Activated CD4-positive, alpha-beta T cell treated with anti-CD3 and anti-CD28 coated beads, Interleukin-2, amount 50 U/mL, for 4 hours (primary cell): ENCODE results near the gene ZNF496.
"Not testable (repeated sequence)": the region's sequence is repeated elsewhere in the genome, so short reads cannot be mapped to it uniquely, and the experiment has no call there.

Experiments used
- DNase-seq, 2 experiments: peaks; one replicate each; pipeline ENCODE4 v3.0.0-alpha.2; 2020

The ZNF496 gene

GRCh38 chr1:247291161-247291560, 40.5 kb downstream of the ZNF496 start:
- DNase-seq = no peak

GRCh38 chr1:247290576-247290975, 41.1 kb downstream of the ZNF496 start:
- DNase-seq = no peak

- not testable (repeated sequence) for DNase-seq
These were observed 42.3 kb downstream of the ZNF496 start for GRCh38 chr1:247289274-247289892.

- DNase-seq = no peak
These were observed 43.3 kb downstream of the ZNF496 start for GRCh38 chr1:247288341-247288740.

GRCh38 chr1:247287460-247287859, 44.2 kb downstream of the ZNF496 start:
- DNase-seq = no peak

- DNase-seq = no peak
These were observed 45.5 kb downstream of the ZNF496 start for GRCh38 chr1:247286134-247286670.

GRCh38 chr1:247281001-247281574, 50.6 kb downstream of the ZNF496 start:
- DNase-seq = no peak

GRCh38 chr1:247277191-247277590, 54.5 kb downstream of the ZNF496 start:
- DNase-seq = no peak

- DNase-seq = no peak
These were observed 56.9 kb downstream of the ZNF496 start for GRCh38 chr1:247274605-247275256.

GRCh38 chr1:247273013-247273412, 58.7 kb downstream of the ZNF496 start:
- no peak for DNase-seq

- DNase-seq = no peak
These were observed 61.7 kb downstream of the ZNF496 start for GRCh38 chr1:247270003-247270402.

GRCh38 chr1:247269133-247269532, 62.5 kb downstream of the ZNF496 start:
- DNase-seq = no peak

GRCh38 chr1:247268390-247269045, 63.1 kb downstream of the ZNF496 start:
- DNase-seq = no peak

GRCh38 chr1:247266053-247266452, 65.6 kb downstream of the ZNF496 start:
- no peak for DNase-seq

- DNase-seq = not testable (repeated sequence)
These were observed 75.9 kb downstream of the ZNF496 start, which contains the start of gene VN1R5 for GRCh38 chr1:247255772-247256171. VN1R5 (plus strand) TSS chr1:247256072.

GRCh38 chr1:247247568-247247967, 84.1 kb downstream of the ZNF496 start:
- no peak for DNase-seq
